PFSK-1 (cell line): ENCODE data around the gene LPCAT4.

ENCODE experiments used
- FOXP2 ChIP-seq: optimal IDR thresholded peaks from 2 replicates; pipeline ENCODE3; 2011; ENCODE audit warnings: borderline replicate concordance, control low read depth, inconsistent platforms; ENCODE audit not compliant: insufficient read depth; ENCODE audit errors: extremely low read length, extremely low read depth
- POLR2AphosphoS5 ChIP-seq: IDR thresholded peaks from 2 replicates; pipeline ENCODE4 v1.6.1; 2012; ENCODE audit warnings: low read depth, mild to moderate bottlenecking, control low read depth, low read length, moderate library complexity
- REST ChIP-seq, 2 experiments: IDR thresholded peaks; 2 replicates each; pipeline versions ENCODE4 v1.6.1 to v1.8.0; 2011 to 2012; ENCODE audit warnings: low read depth in 2 of 2, low read length in 2 of 2, control low read depth in 1 of 2, inconsistent platforms in 1 of 2, mild to moderate bottlenecking in 1 of 2, moderate library complexity in 1 of 2; ENCODE audit not compliant: insufficient read depth in 1 of 2
- SIN3A ChIP-seq: IDR thresholded peaks from 2 replicates; pipeline ENCODE4 v1.6.1; 2012; ENCODE audit warnings: mild to moderate bottlenecking, low read length, moderate library complexity, borderline replicate concordance; ENCODE audit not compliant: insufficient read depth
- TAF1 ChIP-seq: IDR thresholded peaks from 2 replicates; pipeline ENCODE4 v1.6.1; 2012; ENCODE audit warnings: low read length, control low read depth, borderline replicate concordance; ENCODE audit not compliant: insufficient read depth

Gene LPCAT4

GRCh38 chr15:34358948-34359347 is 8.0 kb downstream of the LPCAT4 start:
- TF ChIP-seq POLR2AphosphoS5 (no peak), SIN3A (no peak), REST (IDR thresholded peaks at IDR 0.05; ENCODE audit: insufficient read depth in 1 of 2, low read depth in 2 of 2, low read length in 2 of 2) (no peak), FOXP2 (no peak), TAF1 (no peak)

GRCh38 chr15:34358367-34358766 is 8.6 kb downstream of the LPCAT4 start:
- TF ChIP-seq POLR2AphosphoS5 (no peak), REST (IDR thresholded peaks at IDR 0.05; ENCODE audit: insufficient read depth in 1 of 2, low read depth in 2 of 2, low read length in 2 of 2) (no peak), TAF1 (no peak), FOXP2 (no peak), SIN3A (no peak)

- TF ChIP-seq SIN3A = no peak
Observed at GRCh38 chr15:34357653-34358052, 9.3 kb downstream of the LPCAT4 start.

- TF ChIP-seq TAF1 (no peak), FOXP2 (no peak)
Observed at GRCh38 chr15:34355241-34355640, 11.8 kb downstream of the LPCAT4 start.

GRCh38 chr15:34354286-34354685 is 12.7 kb downstream of the LPCAT4 start:
- TF ChIP-seq FOXP2 (no peak), POLR2AphosphoS5 (no peak), REST (IDR thresholded peaks at IDR 0.05; ENCODE audit: insufficient read depth in 1 of 2, low read depth in 2 of 2, low read length in 2 of 2) (no peak), SIN3A (no peak), TAF1 (no peak)

GRCh38 chr15:34353627-34354026 is 13.4 kb downstream of the LPCAT4 start:
- TF ChIP-seq FOXP2 (no peak), SIN3A (no peak), REST (IDR thresholded peaks at IDR 0.05; ENCODE audit: insufficient read depth in 1 of 2, low read depth in 2 of 2, low read length in 2 of 2) (no peak), TAF1 (no peak), POLR2AphosphoS5 (no peak)
